Measurements from ENCODE around the gene ZNF776.
"Not testable (repeated sequence)": the region's sequence is repeated elsewhere in the genome, so short reads cannot be mapped to it uniquely, and the experiment has no call there.

The ZNF776 gene

DNA sequence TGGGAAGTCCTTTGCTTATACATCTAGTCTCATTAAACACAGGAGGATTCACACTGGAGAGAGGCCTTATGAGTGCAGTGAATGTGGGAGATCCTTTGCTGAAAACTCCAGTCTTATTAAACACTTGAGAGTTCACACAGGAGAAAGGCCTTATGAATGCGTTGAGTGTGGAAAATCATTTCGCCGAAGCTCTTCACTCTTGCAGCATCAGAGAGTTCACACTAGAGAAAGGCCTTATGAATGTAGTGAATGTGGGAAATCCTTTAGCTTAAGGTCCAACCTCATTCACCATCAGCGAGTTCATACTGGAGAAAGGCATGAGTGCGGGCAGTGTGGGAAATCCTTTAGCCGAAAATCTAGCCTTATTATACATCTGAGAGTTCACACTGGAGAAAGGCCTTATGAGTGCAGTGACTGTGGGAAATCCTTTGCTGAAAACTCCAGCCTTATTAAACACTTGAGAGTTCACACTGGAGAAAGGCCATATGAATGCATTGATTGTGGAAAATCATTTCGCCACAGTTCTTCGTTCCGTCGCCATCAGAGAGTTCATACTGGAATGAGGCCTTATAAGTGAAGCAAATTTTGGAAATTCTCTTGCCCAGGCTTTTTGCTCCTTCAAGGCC is 32.7 kb downstream of the ZNF776 start:
- no peak for DNase-seq

DNA sequence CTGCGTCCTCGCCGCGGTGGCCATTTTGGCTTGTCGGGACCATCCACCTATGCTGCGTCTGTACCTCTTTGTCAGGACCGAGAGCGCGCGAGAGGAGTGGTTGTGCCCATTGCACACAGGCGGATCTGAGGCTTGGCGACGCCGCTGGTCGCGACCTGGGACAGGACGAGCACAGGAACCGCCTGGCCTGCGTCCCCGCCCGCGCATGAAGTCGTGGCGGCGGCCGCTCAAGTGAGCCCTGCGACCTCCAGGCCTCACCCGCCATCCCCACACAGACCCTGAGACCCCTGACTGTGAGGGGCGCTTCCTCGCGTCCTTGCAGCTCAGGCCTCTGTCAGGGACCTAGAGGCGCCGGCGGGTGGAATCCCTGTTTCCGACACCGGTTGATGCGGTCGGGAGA is 39.7 kb downstream of the ZNF776 start:
- no peak for DNase-seq

DNA sequence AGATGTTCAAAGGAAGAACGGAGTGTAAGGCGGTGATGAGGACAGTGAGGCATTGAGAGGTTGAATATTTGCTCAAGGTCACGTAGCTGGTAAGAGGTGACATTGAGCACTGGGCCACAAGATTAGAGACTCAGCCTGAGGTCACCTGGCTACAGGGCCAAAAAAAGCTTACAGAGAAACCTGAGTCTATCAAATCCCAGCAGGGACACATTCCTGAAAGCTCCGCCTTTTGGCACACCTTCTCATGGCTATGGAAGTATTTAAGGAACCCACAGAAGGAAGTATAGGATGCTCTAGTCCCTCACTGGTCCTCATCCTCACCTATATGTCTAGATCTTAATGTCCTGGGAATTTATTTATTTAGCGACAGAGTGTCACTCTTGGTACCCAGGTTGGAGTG is 40.3 kb downstream of the ZNF776 start:
- no peak for DNase-seq

- DNase-seq, result no peak
Observed at GRCh38 chr19:57788114-57788692, 41.6 kb downstream of the ZNF776 start.

- DNase-seq, result no peak
Observed at GRCh38 chr19:57789288-57789687, 42.7 kb downstream of the ZNF776 start.

GRCh38 chr19:57796580-57796979 is 50.0 kb downstream of the ZNF776 start:
- not testable (repeated sequence) for DNase-seq

DNA sequence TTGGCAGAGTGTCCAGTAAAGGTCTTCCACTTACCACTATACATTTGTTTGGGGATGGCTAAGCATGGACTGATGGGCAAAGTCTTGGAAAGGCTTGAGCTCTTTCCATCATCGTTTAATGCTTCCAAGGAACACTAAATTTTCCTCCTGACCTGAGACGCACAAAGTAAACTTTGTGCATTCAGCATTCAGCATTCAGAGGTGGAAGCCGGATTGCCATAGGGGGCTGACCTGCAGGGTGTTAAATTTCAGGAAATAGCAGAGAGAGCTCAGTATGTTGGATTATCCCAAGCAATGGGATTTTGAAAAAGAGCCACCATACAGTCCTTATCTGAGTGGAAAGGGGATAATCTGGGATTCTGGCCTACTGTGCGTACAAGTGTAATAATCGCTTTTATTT is 54.1 kb downstream of the ZNF776 start:
- no peak for DNase-seq

GRCh38 chr19:57802269-57802668 is 55.7 kb downstream of the ZNF776 start:
- no peak for DNase-seq

DNA sequence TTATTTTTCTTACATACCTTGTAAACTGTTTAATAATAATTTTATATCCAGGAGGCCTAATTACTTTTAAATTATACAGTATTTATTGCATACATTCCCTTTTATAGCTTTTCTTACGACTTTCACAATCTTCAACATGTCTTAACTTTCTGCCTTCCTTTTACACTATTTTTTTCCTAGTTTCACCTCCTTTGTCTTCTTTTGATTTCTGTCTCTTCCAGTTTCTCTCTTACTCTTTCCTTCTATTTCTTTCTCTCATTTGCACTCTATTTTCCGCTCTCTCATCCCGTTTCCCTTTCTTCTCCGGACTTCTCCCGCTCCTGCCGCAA is 56.6 kb downstream of the ZNF776 start:
- DNase-seq, result no peak

- DNase-seq, result no peak
Observed at GRCh38 chr19:57803594-57804325, 57.1 kb downstream of the ZNF776 start.

DNA sequence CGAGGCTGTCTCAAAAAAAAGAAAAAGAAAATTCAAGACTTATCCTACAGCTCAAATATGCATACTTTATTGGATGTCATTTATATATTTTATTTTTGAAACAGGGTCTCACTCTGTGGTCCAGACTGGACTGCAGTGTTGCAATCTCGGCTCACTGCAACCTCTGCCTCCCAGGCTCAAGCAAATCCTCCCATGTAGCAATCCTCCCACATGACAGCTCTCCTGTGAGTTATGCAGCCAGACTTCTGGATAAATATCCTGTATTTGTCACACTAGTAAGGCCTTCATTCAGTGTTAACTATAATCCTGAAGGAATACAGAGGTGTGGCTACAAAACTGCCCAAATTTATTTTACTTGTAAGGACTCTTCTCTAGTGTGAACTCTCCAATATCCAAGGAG is 60.9 kb downstream of the ZNF776 start:
- DNase-seq, result no peak
